ENCODE results near the gene PDIA4. TPM values are rescaled to one million over a fixed set of nuclear protein-coding genes. Genes with fewer than 3 reads are reported as not detected.
A peak's percentile ranks its signal among the peaks of the same experiment; 100 is the strongest.

PDIA4 gene
- total RNA-seq, 1 donor from 2014 or later: 254 TPM

GRCh38 chr7:148964483-148965267 lies 63.6 kb downstream of the PDIA4 start:
- no peak for DNase-seq (ENCODE audit: low read depth)

GRCh38 chr7:148963583-148964482 lies 64.5 kb downstream of the PDIA4 start:
- DNase-seq (ENCODE audit: low read depth): no peak

GRCh38 chr7:148962823-148963582 lies 65.3 kb downstream of the PDIA4 start:
- peak; percentile 65 for DNase-seq (ENCODE audit: low read depth)

- no peak for DNase-seq (ENCODE audit: low read depth)
These were observed 65.9 kb downstream of the PDIA4 start for GRCh38 chr7:148962440-148962822.

GRCh38 chr7:148959726-148960125 lies 68.6 kb downstream of the PDIA4 start:
- DNase-seq (ENCODE audit: low read depth): no peak

- no peak for DNase-seq (ENCODE audit: low read depth)
These were observed 70.2 kb downstream of the PDIA4 start for GRCh38 chr7:148958061-148958460.

GRCh38 chr7:148954766-148955165 lies 73.5 kb downstream of the PDIA4 start:
- no peak for DNase-seq (ENCODE audit: low read depth)

- DNase-seq (ENCODE audit: low read depth): no peak
These were observed 74.6 kb downstream of the PDIA4 start for GRCh38 chr7:148953676-148954075.

Other genes starting within 250 kb of the PDIA4 start
- gene EZH2, start 144.2 kb downstream of the PDIA4 start, total RNA-seq: 7.9 and 10.1 TPM in 2 replicates
- gene ZNF786, start 62.2 kb upstream of the PDIA4 start, total RNA-seq: 6.4 and 14.9 TPM in 2 replicates
- gene ZNF425, start 97.8 kb upstream of the PDIA4 start, total RNA-seq: 3.6 and 9.2 TPM in 2 replicates
- gene ZNF398, start 118.9 kb upstream of the PDIA4 start, total RNA-seq: 7.5 and 17.8 TPM in 2 replicates
- gene ZNF282, start 167.0 kb upstream of the PDIA4 start, total RNA-seq: 20.0 and 30.8 TPM in 2 replicates
- gene ZNF212, start 211.1 kb upstream of the PDIA4 start, total RNA-seq: 2.4 and 9.7 TPM in 2 replicates
- gene ZNF783, start 233.7 kb upstream of the PDIA4 start, total RNA-seq: 8.0 and 10.8 TPM in 2 replicates